Inflammatory macrophage (primary cell): Measurements from ENCODE around the gene CCDC121.

Experiments
- DNase-seq, 2 donors: peaks; one replicate each; pipeline ENCODE4 v3.0.0-alpha.2; 2020 to 2022

CCDC121 gene

DNA sequence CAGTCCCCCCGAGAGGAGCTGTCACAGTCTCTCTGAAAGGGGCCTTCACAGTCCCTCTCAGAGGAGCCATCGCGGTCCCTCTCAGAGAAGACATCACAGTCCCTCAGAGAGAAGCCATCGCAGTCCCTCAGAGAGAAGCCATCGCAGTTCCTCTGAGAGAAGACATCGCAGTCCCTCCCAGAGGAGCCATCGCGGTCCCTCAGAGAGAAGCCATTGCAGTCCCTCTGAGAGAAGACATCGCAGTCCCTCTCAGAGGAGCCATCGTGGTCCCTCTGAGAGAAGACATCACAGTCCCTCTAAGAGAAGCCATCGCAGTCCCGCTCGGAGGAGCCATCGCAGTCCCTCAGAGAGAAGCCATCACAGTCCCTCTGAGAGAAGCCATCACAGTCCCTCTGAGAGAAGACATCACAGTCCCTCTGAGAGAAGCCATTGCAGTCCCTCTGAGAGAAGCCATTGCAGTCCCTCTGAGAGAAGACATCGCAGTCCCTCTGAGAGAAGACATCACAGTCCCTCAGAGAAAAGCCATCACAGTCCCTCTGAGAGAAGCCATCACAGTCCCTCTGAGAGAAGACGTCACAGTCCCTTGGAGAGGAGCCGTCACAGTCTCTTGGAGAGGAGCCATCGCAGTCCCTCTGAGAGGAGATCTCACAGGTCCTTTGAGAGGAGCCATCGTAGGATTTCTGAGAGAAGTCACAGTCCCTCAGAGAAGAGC is 47.2 kb downstream of the CCDC121 start:
- no peak for DNase-seq
